HK-2 (cell line): Measurements from ENCODE around the gene CLCN6.

Experiments
- DNase-seq: peaks from one replicate; pipeline ENCODE4 v3.0.0-alpha.2; 2018; ENCODE audit not compliant: unreplicated experiment

Gene CLCN6

GRCh38 chr1:11879311-11880180 lies 73.6 kb downstream of the CLCN6 start:
- DNase-seq = no peak

GRCh38 chr1:11880181-11880575 lies 74.2 kb downstream of the CLCN6 start:
- no peak for DNase-seq

GRCh38 chr1:11880911-11881748 lies 75.1 kb downstream of the CLCN6 start:
- no peak for DNase-seq

GRCh38 chr1:11881749-11882441 lies 75.9 kb downstream of the CLCN6 start:
- no peak for DNase-seq

- no peak for DNase-seq
Measured at GRCh38 chr1:11882814-11883538, 77.0 kb downstream of the CLCN6 start.

- no peak for DNase-seq
Measured at GRCh38 chr1:11885916-11886315, 79.9 kb downstream of the CLCN6 start.

- no peak for DNase-seq
Measured at GRCh38 chr1:11886986-11887665, 81.1 kb downstream of the CLCN6 start.

- DNase-seq = no peak
Measured at GRCh38 chr1:11887666-11888007, 81.6 kb downstream of the CLCN6 start.

- no peak for DNase-seq
Measured at GRCh38 chr1:11888206-11888876, 82.3 kb downstream of the CLCN6 start.

- DNase-seq = no peak
Measured at GRCh38 chr1:11888877-11889208, 82.9 kb downstream of the CLCN6 start.

- no peak for DNase-seq
Measured at GRCh38 chr1:11891433-11892186, 85.6 kb downstream of the CLCN6 start.
